GM21529 (cell line): ENCODE data around the gene COQ7.

Experiments
- ATAC-seq: cut with Tn5 transposase; IDR thresholded peaks from one replicate; pipeline ENCODE4 v1.9.1; 2021; ENCODE audit not compliant: unreplicated experiment

COQ7 gene

DNA sequence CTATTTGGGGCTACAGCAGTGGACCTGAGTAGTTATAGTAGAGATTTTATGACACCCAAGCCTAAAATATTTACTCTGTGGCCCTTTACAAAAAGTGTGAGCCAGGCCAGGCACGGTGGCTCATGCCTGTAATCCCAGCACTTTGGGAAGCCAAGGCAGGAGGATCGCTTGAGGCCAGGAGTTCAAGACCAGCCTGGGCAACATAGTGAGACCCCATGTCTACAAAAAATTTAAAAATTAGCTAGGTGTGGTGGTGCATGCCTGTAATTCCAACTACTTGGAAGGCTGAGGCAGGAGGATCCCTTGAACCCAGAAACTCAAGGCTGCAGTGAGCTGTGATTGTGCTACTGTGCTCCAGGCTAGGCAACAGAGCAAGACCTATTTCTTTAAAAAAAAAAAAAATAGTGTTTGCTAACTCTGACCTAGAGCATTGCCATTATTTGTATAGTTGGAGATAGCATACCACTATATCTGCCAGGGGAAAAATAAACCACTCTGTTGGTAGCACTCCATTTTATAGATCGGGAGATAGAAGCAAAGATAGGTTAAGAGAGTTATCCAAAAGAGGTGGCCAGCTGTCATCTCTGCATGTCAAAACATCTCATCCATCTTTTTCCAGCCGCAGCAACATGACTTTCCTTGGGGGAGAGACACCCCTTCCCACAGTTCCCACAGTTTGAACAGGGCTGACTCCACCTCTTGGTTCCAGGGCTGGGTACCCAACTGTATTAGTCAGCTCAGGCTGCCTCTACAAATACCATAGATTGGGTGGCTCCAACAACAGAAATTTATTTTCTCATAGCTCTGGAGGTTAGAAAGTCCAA lies 43.3 kb downstream of the COQ7 start:
- no peak for ATAC-seq

DNA sequence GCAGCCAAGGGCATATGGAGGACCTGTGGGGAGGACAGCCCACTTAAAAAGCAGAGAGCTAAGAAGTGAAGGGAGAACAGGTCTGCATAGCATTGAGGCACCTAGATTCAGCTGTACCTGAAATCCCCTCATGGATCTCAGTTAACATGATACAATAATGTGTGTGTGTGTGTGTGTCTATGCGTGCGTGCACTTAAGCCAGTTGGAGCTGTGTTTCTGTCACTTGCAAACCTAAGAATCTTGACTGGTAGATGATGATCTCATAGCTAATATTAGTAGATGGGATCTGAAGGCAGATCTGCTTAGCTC lies 44.6 kb downstream of the COQ7 start:
- no peak for ATAC-seq

GRCh38 chr16:19113577-19114358 lies 46.4 kb downstream of the COQ7 start, which contains the start of gene ITPRIPL2:
Gene ITPRIPL2 (plus strand): TSS chr16:19113964. CDS start chr16:19114462, 498 bp downstream.
- ATAC-seq = peak; percentile 32

- peak; percentile 21 for ATAC-seq
Measured at GRCh38 chr16:19114359-19115147, 47.1 kb downstream of the COQ7 start.

GRCh38 chr16:19115148-19116021 lies 48.0 kb downstream of the COQ7 start:
- no peak for ATAC-seq

DNA sequence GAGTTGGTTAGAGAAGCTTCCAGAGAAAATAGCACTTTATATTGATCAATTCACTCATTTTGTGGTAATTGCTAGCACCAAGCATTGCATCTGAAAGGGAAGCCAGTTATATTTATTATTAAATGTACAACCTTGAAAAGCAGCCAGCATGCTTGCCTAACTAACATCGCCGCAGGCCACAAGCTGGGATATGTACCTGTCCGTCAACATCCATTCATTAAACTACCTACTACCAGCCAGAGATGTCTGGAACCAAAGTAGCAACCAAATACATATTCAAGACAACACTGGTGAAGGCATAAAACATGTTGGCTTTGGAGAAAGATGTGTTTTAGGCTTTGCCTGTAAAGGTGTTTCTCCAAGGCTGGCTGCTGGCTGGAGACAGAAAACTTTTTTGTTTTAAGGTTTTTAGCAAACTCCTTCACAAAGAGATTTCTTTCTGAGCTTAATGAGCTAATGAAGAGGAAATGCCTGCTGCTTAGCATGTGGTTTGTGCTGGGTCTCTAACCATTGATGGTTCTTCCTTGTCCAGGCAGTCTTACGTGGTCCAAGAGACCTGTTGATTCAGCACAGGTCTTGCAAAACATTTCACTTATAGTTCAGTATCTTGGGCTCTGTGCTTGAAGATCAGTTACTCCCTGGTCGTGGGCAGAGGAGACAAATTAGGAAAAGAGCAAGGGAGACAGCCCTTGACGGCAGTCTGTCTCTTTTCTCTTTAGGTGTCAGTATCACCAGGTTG lies 49.5 kb downstream of the COQ7 start:
- ATAC-seq = no peak

GRCh38 chr16:19118938-19119431 lies 51.6 kb downstream of the COQ7 start:
- no peak for ATAC-seq

- no peak for ATAC-seq
Measured at GRCh38 chr16:19119564-19119963, 52.1 kb downstream of the COQ7 start.

GRCh38 chr16:19123535-19124178 lies 56.2 kb downstream of the COQ7 start:
- no peak for ATAC-seq

GRCh38 chr16:19126300-19126699 lies 58.9 kb downstream of the COQ7 start:
- ATAC-seq = no peak

GRCh38 chr16:19127205-19127604 lies 59.8 kb downstream of the COQ7 start:
- peak; percentile 34 for ATAC-seq

GRCh38 chr16:19127674-19128131 lies 60.3 kb downstream of the COQ7 start:
- peak; percentile 55 for ATAC-seq

DNA sequence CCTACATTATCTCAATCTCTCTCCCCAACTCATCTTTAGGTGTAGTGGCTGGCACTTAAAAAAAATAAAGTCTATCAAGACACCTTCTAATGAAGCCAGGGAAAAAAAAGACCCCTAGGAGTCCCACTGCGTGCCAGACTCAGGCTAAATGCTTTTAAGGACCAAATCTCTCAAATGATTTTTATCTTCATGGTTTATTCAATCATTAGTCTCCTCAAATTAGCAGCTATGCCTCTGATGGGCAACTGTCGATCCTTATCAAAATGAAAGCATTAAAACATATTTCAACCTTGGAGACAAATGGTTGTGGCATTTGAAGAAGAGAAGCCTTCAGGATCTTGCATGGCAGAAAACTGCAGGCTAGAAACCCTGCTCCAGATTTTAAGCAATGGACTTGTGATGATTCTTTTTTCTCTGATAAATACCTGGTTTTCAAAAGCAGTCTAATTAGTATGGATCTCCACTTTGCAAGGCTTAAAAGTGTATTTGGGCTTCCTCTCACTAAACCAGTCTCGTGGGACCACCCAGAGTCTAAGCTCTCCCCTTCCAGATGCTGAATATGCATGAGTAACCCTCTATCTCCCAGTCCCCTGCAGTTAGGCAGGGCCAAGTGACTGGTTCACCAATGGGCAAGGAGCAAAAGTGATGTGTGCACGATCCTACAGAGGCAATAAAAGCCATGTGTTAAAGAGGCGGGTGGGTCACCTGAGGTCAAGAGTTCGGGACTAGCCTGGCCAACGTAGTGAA lies 61.2 kb downstream of the COQ7 start:
- no peak for ATAC-seq
